ENCODE results near the gene DLGAP1. TPM values are rescaled to one million over a fixed set of nuclear protein-coding genes. Genes with fewer than 3 reads are reported as not detected.

DLGAP1 gene
- total and polyA plus RNA-seq, 2 of the 8 experiments (the other 6 are each of a cell fraction or from before 2014, with no cell fraction given), result 11.8 to 16.9 TPM

GRCh38 chr18:4181882-4182568 lies 273.1 kb downstream of the DLGAP1 start:
- Histone ChIP-seq H3K4me3 (ENCODE audit: extremely low read depth in 1 of 4, insufficient read depth in 2 of 4, low read depth in 3 of 4, low read length in 4 of 4) (no peak overlapping the region), H3K56ac (replicated peaks; ENCODE audit: insufficient read length, low read depth, low read length) (no peak overlapping the region), H4K20me1 (replicated peaks in 1 of 2; ENCODE audit: control insufficient read depth in 1 of 2, insufficient read depth in 2 of 2, low read length in 2 of 2) (no peaks in the 10 kb centered on the region), H3K79me1 (ENCODE audit: low read depth, low read length) (no peaks in the 10 kb centered on the region), H3K4me2 (ENCODE audit: insufficient read depth in 1 of 2, low read depth in 2 of 2, low read length in 2 of 2) (peak overlapping the region; percentile 23 to 32; a peak in 2 of 4 replicates), H2BK15ac (ENCODE audit: low read length) (no peak overlapping the region), H3K18ac (ENCODE audit: extremely low read depth, low read length) (peak overlapping the region; percentile 89; the same call in 1 of the 2 replicates), H3K36me3 (ENCODE audit: control insufficient read depth in 2 of 4, insufficient read depth in 4 of 4, low read length in 3 of 4) (no peaks in the 10 kb centered on the region), H3K14ac (ENCODE audit: insufficient read length) (no peak overlapping the region), H2AK5ac (ENCODE audit: low read depth, low read length) (no peak overlapping the region), H2AFZ (ENCODE audit: low read length) (no peak overlapping the region), H3K9me3 (ENCODE audit: insufficient read depth in 2 of 2, low read depth in 1 of 2, low read length in 1 of 2) (0 out of 4 replicates have a peak, but pooled peaks cover 4 to 6% of the 10 kb centered on the region in 2 experiments), H3K23ac (ENCODE audit: insufficient read length) (no peak overlapping the region), H2BK20ac (ENCODE audit: low read length) (0 out of 2 replicates have a peak overlapping the region, but pooled peaks have one; percentile 23), H3K27me3 (replicated peaks in 1 of 4; ENCODE audit: control insufficient read depth in 3 of 4, extremely low read depth in 1 of 4, insufficient read depth in 3 of 4, low read length in 3 of 4) (no peaks in the 10 kb centered on the region), H3K4me1 (replicated peaks in 1 of 4; ENCODE audit: control insufficient read depth in 3 of 4, insufficient read depth in 4 of 4, low read length in 3 of 4) (peaks cover 0 to 10% (median 2%) of the 10 kb centered on the region in 4 experiments; a peak in 2 of 7 replicates), H3K23me2 (ENCODE audit: low read depth, low read length) (no peaks in the 10 kb centered on the region; the same call in 1 of the 2 replicates), H2BK12ac (ENCODE audit: low read depth, low read length) (no peak overlapping the region), H3K79me2 (ENCODE audit: control insufficient read depth in 1 of 2, insufficient read depth in 2 of 2, low read length in 2 of 2) (peaks cover 0 to 9% of the 10 kb centered on the region in 2 experiments; a peak in 2 of 4 replicates), H4K5ac (ENCODE audit: insufficient read length, low read depth, low read length) (no peak overlapping the region), H3K9ac (replicated peaks in 1 of 4; ENCODE audit: extremely low read depth in 1 of 4, low read depth in 3 of 4, low read length in 3 of 4) (no peak overlapping the region; a peak in 1 of 7 replicates), H2BK120ac (replicated peaks; ENCODE audit: low read depth, low read length) (peak overlapping the region; percentile 29), H3K27ac (ENCODE audit: low read depth, low read length) (no peak overlapping the region), H2BK5ac (ENCODE audit: low read depth, low read length) (peak overlapping the region; percentile 57; the same call in 1 of the 2 replicates), H4K8ac (ENCODE audit: extremely low read depth, insufficient read depth, low read length) (no peak overlapping the region), H3K4ac (replicated peaks; ENCODE audit: insufficient read length, low read depth, low read length) (no peak overlapping the region), H4K91ac (replicated peaks; ENCODE audit: insufficient read length, low read length) (peak overlapping the region; percentile 11)
- WGBS, 2 experiments (ENCODE audit: extremely low coverage in 1 of 2, insufficient coverage in 1 of 2, insufficient read length in 1 of 2, insufficient replicate concordance in 2 of 2, low coverage in 1 of 2, low lambda C conversion rate in 2 of 2, missing lambda C conversion rate in 1 of 2), result 38% methylated on average over 7 of the region's 7 CpGs; no CpG with 5 or more reads in 1 of the 2 experiments
- POLR2A ChIA-PET (ENCODE audit: partially characterized antibody), result interaction anchor here (2.0 kb wide), 1 partner anchor 56 kb away, joined by 4 read pairs; no protein-coding TSS in a partner anchor
- peak; percentile 92 for FAIRE-seq
- peak in 1 of 2 experiments; percentile 33 for DNase-seq (ENCODE audit: low read depth in 1 of 2, low spot score in 2 of 2)
- TF ChIP-seq CTCF (IDR thresholded peaks at IDR 0.05; ENCODE audit: control extremely low read depth in 1 of 3, insufficient read depth in 1 of 3, low read depth in 1 of 3, low read length in 3 of 3) (peak in 2 of 3 experiments; percentile 62 to 67; a peak in 3 of 4 replicates), RAD21 (IDR thresholded peaks at IDR 0.05 in 1 of 2, conservative IDR thresholded peaks at IDR 0.05 in 1 of 2; ENCODE audit: low read depth in 2 of 2, low read length in 2 of 2) (peak; percentile 73 to 83), E2F6 (IDR thresholded peaks at IDR 0.05) (no peak)
- CTCF ChIA-PET (ENCODE audit: partially characterized antibody), result interaction anchor here (0.5 to 3.1 kb wide), 23 partner anchors 9 to 553 kb away, joined by 3 to 12 read pairs (median 4); no protein-coding TSS in a partner anchor
